DMS 273 (cell line): ENCODE measurements around the gene TMEM255A.

Experiments used
- DNase-seq: peaks from one replicate; lab custom pipeline; 2025; ENCODE audit not compliant: unreplicated experiment; lab: John Stamatoyannopoulos, UW

The TMEM255A gene

DNA sequence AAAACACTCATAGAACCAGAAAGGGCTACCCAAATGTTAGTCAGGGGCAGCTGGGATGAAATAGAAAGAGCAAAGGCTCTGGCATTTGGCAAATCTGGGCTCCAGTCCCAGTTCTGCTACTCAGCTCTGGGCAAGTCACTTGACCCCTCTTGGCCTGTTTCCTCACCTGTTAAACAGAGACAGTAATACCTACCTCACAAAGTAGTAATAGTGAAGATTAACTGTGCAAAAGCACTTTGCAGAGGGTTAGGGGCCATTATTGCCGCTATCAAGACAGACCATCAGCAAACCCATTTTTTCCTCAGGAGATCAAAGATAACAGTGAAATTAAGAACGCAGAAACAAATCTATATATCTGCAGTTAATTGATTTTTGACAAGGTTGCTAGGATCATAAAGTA is 40.0 kb downstream of the TMEM255A start:
- DNase-seq: peak; percentile 28

DNA sequence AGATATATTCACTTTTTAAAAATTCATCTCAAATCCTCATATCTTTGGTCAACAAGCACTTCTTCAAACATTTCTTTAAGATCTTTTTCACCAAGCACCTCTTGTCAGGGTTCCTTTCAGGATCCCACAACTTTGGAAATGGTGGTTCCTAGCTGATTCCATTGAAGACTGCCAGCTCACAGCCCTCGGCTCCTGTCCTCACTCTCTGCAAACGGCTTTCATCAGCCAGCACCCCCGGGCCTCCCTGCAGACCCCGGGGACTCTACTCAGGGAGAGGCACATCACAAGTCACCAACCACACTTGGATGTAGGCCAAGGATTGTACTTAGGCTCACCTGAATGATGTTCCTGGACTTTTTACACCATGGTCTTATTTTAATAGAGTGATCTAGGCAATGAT is 40.7 kb downstream of the TMEM255A start:
- DNase-seq: no peak

DNA sequence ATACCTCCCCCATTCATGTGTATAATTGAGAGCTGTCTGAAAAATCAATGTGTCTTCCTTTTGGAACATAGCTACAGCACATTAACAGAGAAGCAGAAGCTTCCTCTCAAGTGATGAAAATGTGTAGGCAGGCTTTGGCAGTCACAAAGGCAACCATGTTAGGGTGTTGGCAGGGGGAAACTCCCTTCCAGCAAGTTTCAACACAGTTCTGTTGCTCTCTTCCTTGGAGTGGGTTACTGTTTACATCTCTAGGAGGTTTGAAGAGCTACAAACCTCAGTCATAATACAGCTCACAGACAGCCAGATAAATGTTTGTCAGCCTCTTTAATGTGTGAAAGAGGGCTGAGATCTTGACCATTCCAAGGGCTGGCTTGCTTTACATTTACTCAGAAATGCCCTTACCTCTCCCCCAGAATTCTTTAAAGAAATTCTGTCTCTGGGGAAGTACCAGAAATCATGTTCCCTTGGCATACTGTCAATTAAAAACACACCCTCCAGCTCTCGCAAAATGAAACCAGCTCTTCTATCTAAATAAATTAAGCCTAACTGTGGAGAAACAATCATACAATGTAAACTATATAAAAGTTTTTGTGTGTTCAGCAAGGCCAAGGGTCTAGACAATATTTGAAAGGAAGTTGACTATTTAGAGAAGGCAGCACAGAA is 41.8 kb downstream of the TMEM255A start:
- DNase-seq: no peak

DNA sequence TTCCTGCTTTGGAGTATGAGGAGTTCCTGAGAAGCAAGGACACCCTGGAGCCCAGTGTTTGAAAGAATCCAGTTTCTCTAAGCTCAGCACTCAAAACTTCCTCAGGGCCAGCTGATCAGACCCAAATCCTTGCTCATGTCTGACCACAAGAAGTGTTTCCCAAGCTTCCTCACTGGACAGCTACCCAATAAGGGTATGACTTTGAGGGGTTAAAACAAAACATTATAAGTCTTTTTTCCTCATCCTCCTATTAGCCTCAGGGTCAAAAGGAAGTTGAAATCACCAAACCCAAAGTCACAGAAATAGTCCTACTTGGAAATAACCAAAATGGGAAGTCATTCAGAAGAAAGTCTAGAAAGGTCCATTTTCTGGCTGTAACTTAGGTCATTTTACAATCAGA is 46.9 kb downstream of the TMEM255A start:
- no peak for DNase-seq

DNA sequence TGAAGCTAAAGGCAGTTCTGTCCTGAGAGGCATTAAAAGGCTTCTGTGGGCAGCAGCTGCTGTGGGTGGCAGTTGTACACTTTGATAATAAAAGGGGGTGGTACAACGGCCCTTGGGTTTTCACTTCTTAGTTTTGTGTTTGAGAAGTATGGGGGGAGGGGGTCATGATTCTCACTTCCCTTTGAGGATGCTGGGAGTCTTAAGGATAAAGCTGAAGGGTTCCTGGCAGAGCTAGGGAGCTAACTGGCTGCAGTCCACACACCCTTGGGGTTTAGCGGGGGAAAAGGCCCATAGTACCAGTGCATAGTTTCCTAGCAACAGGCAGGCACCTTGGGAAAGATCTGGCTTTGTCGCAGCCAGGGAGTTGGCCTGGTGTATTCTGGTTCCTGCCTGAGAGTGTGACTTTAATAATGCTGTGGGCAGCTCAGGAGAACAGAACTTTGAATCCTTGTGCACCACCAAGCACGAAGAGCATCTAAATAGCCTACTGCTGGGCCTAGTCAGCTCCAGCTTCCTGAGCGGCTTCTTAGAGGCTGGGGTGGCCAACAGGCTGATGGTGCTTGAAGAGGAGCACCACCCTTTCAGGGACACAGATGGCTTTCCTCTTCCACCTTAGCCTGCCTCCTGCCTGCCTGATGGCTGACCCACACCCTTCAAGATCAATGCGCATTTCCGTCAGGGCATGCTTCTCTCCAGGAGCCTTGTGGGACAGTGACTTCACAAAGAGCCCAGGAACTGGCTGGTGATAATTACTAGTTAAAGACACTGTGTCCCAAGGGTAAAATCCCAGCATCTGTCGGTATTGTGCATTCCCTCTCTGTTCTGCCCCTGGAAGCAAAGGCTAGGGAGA is 48.2 kb downstream of the TMEM255A start:
- DNase-seq: peak; percentile 43

DNA sequence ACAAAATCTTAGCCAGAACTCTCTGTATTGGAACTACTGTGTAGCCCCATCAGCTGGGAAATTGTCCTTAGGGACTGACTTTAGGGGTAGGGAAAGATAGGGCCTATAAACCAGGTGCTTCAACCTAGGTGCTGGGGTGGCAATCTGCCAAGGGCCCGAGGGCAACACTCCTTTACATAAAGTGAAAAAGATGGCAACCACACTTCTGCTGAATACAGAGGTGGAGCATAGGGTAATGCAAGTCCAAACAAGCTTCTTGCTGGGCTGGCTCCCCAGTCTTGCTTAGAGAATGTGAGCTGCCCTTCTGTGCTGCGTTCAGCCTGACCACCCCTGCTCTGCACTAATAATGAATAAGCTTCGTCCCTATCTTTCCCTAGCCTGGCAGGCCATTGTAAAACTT is 50.9 kb downstream of the TMEM255A start:
- peak; percentile 57 for DNase-seq

DNA sequence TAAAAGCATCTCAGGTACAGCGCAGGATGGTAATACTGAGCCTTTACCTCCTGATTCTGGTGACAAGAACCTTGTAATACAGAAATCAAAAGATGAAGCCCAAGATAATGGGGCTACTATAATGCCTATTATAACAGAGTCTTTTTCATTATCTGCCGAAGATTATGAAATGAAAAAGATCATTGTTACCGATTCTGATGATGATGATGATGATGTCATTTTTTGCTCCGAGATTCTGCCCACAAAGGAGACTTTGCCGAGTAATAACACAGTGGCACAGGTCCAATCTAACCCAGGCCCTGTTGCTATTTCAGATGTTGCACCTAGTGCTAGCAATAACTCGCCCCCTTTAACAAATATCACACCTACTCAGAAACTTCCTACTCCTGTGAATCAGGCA is 57.5 kb downstream of the TMEM255A start:
- no peak for DNase-seq

DNA sequence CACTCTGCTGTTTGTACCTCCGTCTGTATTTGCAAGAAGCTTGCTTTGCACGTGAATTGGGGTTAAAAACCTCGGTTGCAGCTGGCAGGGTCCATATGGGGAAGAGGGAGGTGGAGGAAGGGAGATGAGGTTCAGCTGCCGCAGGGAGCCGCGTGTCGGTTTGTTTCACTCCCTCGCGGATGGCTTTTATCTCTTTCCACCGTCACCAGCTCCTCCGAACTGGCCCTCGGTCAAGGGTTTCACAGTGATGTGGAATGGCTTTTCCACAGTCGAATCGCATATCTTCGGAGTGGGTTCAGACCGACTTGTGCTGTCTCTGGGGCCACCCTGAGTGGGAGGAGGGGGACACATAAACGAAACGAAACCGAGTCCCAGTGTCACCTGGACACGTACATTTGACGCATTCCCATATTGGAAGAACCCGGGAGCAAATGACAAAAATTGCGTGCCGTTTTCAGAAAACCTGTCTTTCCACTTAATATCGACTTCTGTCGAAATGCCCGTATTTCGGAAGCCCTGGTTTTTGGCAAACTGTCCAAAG is 59.7 kb downstream of the TMEM255A start:
- DNase-seq: peak; percentile 66

DNA sequence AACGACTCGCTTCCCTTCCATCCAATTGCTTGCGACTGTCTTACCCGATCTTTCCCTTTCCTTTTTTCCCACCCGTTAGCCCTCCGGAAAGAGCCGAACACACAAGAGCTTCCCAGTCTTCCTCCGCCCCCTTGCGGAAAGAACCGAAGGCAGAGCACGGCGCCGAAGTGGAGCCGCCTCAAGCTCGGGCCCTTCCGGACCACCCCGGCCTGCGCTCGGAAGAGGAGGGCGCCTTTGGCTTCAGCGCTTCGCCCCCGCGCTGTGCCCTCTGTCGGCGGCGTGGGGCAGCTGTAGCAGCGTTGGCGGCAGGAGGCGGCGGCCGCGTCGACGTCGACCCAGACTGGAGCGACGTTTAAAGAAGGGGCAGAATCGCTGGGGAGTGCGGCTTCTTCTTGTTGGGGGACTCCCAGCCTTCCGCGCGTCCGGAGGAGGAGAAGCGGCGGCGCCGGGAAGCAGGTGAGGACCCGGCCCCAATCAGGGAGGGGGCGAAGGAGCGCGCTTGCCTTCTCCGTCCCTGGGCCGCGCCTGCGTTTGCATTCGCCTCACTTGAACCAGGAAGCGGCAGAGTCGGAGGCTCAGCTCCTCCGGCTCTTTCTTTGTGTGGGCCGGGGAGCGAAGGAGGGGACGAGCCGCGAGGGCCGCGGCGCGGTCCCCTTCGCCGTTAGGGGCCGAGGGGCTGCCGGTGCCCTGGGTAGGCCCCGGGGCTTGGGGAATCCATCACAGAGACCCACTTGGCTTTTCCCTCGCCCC is 60.6 kb downstream of the TMEM255A start, which contains the start of gene ZBTB33:
TSS of gene ZBTB33 (plus strand) at position 291 of the 750 bp plus-strand sequence. CDS start 2,604 bp downstream, outside the sequence.
- DNase-seq: peak; percentile 98

DNA sequence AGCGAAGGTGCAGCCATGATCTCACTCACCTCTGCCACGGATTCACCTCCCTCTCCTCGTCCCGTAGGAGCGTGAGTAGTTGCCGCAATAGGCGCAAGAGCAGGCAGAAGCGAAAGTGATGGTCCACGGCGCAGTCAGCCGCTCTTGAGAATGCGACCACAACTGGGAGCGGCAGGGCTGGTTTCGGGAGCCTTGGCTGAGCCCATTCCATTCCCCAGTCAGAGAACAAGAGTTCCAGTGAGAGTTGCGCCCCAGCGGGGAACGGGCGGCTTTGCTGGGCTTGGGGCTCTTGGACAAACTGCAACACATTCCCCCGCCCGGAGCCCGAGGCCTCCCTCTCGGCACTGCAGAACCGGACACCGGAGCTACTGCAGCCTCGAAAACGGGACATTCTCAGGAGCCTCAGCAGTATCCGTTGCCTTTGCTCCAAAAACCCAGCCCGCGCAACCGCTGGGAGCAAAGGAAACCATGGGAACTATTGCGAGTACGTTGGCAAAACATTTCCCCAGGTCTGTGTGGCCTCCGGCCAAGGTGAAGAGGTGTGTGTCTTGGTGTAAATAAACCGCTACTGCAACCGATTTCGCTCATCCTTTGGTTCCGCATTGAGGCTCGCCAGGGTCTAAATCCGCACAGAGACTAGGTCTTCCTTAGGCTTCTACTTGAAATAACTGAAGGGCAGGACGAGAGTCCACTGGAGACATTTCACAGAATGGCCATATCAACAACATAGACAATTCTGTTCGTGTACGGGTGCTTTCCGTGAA is 66.3 kb downstream of the TMEM255A start:
- DNase-seq: peak; percentile 94

DNA sequence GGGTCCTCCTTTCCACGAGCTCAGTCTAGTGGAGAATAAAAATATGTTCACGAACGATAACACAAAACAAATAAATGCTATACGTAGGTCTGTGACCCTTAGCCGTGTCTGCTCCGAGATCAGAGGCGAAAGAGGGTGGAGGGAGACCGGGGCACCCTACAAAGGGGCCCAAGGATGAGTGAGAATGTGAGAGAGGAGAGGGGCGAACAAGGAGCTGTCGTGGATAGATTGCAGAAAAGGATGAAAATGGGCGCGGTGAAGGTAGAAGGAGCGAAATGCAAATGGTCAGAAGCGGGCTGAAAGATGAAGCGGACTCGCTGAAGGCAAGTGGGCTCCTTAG is 66.9 kb downstream of the TMEM255A start:
- DNase-seq: no peak

DNA sequence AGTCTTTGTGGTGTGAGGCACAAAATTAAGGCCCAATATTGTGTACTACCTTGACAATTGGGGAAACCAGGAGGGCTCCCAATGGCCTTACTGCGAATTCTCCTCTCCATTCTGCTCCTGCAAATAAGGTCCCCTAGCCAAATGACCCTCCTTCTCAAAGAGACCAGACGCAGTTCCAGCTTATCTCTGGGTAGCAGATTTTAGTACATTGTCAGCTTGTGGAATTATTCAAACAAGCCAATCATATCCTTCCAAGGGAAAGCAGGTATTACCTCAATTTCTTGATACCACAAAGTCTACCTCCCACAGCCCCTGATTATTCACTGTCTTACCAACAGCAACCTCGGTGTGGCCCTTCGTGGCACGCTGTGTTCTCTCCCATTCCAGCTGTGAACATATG is 68.4 kb downstream of the TMEM255A start:
- DNase-seq: no peak

DNA sequence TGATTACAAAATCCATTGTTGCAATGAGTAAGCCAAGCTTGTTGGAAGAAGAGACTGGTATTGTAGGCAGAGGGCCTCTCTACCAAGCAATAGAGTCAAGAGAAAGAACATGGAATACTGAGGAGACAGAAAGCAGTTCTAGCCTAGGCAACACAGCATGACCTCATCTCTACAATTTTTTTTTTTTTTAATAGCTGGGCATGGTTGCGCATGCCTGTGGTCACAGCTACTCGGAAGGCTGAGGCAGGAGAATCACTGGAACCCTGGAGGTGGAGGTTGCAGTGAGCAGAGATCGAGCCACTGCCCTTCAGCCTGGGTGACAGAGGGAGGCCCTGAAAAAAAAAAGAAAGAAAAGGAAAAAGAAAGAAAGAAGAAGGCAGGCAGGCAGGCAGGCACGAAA is 72.3 kb downstream of the TMEM255A start:
- no peak for DNase-seq

DNA sequence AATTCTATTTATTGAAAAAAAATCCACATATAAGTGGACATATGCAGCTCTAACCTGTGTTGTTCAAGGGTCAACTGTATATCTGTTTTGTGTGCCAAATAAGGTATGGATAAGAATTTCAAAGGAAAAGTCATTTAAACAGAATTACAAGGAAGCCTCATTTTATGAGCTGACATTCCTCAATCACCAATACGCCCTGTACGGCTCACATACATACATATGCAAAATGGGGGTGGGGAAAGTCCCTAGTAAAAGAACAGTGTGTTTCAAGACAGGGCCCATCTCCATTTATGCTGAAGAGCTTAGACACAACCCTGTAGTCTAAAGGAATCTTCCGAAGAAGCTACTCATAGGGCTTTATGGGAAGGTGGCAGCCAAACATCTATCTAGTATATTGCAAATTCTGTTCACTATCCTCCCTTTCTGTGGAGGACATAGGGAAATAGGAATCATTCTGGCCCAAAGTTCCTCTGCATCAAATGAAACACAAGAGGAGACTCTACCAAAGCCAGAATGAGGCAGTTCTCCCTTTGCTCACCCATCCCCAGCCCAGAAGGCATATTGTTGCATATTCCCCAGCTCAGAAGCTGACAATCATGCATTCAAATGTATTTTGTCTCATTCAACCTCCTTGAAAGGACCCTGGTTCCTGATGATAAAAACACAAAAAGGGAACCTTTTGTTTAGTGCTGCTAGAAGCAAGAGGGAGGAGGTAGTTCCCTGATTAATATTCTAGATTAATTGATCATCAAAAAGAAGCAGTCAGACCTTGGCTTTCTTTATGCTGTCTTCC is 74.4 kb downstream of the TMEM255A start:
- no peak for DNase-seq

DNA sequence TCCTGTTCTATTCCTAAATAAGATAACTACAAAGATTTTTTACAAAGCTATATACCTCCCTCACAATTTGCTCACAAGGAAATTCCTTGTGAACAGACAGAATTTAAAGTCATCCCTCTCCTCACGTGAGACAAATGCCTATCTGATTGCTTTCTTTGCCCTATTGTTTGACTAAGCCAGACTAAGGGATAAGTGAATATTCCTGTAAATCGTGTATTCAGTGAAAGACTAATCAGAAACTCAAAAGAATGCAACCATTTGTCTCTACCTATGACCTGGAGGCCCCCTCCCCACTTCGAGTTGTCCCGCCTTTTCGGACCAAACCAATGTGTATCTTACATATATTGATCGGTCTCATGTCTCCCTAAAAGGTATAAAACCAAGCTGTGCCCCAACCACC is 76.0 kb downstream of the TMEM255A start:
- DNase-seq: no peak

DNA sequence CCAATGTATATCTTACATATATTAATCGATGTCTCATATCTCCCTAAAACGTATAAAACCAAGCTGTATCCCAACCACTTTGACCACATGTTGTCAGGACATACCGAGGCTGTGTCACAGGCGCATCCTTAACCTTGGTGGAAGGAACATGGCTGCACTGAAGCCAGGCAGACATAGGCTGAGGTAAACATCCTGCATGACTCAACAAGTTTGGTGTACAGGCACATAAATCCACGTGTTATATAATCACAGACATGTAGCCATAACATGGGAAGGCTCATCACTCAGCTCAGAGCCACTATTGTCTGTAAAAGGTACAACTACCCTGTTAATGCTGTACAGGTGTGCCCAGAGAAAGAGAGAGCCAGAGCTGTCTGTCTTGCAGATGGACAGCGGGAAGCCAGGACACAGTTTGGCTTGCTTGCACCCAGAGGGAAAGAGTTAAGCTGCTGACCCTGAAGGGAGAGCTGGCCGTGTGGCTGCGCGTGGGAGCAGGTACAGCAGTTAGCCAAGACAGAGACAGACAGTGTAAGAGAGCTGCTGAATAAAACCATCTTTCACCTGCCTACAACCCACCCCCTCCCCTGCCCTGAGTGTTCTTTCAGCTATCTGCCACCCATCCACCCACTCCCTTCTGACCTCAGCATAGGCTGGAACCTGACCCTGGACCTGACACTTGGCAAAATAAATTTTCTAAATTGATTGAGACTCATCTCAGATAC is 82.9 kb downstream of the TMEM255A start:
- DNase-seq: no peak

DNA sequence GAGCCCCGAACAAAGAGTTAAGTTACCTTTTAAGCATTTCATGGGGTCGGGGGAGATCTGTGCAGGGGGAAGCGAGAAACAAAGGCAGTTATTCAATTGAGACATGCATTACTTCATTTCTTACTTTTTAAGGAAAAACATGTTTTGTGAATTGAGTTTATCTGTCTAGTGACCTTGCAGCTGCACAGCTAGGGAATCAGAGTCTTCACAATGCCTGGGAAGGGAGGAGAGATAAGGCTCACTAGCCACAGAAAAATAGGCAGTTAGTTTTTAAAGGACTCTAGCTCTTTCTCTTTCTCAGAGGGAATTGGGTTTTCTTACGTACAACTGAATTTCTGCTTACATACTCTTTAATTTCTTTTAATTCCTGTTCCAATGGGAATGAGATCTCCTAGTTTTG is 86.9 kb downstream of the TMEM255A start:
- no peak for DNase-seq

DNA sequence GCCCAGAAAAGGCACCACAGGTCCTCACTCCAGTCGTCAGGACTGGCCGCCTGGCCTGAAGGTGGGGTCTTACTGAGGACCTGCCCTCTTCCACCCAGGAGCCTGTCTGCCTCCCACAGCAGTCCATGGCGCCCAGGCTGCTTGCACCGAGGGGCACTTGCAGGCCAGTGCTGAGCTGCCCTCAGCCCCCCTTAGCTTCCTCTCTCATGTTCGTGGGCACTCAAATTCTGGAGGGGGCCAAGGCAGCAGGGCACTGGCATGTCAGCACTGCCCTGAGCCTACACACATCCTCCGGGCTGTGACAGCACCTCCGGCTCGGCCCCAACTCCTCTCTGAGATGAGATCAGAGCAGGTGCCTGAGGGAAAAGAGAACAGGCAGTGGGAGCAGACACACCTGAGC is 87.9 kb downstream of the TMEM255A start:
- DNase-seq: no peak
